CD1c-positive myeloid dendritic cell (primary cell): ENCODE measurements around the gene DUSP22.

ENCODE experiments used
- DNase-seq: peaks from one replicate; pipeline ENCODE4 v3.0.0-alpha.2; 2016; ENCODE audit errors: extremely low spot score

Gene DUSP22

DNA sequence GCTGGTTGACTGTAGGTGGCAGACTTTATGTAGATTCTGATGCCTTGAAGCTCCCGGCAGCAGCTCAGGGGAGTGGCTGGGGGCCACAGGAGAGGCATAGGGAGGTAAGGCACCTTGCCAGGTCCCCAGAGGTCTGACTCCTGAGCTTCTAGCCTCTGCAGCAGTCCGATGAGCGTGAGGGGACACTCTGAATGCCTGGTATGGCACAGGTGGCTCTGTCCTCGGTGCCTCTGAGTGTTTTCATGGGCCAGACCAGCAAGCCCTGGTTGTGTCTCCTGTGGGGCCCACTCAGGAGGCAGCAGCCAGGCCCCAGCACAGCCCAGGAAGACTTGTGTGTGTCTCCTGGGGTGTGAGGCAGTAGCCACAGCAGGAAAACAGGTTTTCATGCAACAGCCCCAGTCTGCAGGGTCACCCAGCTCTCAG lies 59.6 kb downstream of the DUSP22 start:
- DNase-seq, result no peak

DNA sequence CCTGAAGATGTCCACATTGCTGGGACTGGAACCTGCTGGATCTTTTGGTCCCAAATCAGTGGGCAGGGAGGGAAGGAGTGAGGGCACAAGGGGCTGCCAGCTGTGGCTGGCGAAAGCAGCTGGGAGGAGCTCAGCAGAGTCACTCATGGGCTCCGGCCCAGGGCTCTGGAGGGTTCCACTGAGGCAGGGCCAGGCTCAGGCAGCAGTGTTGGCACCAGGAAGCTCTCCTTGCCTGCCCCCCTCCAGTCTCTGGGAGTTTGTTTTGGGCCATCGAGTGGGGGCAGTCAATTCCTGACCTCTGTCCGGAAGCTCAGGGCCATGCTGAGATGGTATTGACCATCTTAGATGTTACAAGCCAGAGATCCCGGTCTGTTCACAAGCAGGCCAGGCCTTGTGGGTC lies 60.2 kb downstream of the DUSP22 start:
- DNase-seq, result no peak

DNA sequence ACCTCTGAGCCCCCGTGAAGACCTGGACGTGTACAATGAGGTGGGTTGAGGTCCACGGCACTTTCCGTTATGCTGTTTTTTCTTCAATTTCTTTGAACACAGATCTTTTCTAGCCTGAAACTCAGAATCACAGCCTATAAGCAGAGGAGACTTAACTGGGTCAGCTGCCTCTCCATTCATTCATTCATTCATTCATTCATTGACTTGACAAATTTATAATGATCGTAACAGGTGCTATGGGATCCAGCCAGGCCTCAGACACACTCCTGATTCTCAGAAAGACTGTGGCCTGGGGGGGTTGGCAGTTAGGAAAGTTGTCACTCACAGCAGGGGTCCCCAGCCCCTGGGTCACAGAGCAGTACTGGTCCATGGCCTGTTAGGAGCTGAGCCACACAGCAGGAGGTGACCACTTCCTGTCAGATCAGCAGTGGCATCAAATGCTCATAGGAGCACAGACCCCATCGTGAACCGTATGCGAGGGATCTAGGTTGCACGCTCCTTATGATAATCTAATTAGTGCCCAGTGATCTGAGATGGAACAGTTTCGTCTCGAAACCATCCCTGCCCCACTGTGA lies 60.7 kb downstream of the DUSP22 start:
- DNase-seq, result no peak

DNA sequence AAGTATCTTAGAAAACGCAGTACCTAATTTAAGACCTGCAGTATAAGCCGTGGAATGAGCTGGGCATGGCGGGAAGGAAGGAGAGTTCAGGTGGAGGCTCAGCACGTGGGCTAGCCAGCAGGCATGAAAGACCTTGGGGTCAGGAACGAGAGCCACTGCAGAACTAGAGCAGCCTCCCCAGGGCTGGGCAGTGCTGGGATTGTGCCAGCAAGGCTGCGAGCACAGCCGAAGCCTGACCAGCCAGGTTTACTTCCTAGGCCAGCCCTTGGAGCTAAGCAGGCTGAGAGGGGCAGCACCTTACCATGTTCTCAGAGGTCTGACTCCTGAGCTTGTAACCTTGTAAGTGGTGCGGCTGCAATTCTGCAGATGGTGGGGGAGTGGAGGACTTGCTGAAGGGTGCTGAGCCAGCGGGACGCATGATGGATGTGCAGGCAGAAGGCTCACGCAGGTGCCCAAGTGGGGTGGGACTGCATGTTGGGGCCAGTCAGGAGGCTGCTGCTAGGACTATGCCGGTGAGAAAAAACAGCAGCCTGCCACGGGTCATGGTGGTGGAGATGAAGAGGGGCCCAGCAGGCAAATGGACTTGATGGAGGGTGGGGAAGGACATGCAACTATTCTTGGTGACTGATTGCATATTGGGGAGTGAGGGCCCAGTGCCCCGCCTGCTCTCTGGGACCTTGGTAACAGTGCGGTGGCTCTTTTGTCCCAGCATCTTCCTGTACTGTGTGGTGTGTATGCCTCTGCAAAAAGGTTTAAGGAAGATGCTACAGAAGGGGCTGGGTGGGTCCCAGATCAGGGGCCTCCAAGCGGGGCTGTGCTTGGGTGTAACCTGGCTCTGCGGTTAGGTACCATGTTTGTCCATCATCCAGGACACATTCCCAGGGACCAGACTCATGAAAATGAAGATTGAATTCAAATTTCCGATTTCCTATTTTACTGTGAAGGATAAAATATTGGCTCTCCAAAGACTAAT lies 61.6 kb downstream of the DUSP22 start:
- no peak for DNase-seq

DNA sequence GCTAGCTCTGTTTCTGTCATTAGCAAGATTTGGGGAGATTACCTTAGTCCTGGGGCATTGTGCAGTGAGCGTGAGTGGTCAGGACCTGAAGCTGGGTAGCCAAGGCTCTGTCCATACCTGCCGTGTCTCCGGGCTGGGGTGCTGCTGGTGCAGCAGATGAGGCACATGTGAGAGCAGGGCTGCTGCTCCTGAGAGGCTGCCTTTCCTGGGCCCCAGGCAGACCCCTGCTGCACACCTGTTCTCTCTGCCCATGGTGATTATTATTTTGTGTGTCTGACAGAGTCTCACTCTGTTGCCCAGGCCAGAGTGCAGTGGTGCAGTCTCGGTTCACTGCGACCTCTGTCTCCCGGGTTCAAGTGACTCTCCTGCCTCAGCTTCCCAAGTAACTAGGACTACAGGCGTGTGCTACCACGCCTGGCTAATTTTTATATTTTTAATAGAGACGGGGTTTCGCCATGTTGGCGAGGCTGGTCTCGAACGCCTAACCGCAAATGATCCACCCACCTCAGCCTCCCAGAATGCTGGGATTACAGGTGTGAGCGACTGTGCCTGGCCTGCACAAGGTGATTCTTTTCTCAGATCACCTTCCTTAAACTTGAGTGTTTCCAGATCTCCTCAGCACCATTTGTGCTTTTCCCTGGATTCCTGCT lies 62.5 kb downstream of the DUSP22 start:
- no peak for DNase-seq

DNA sequence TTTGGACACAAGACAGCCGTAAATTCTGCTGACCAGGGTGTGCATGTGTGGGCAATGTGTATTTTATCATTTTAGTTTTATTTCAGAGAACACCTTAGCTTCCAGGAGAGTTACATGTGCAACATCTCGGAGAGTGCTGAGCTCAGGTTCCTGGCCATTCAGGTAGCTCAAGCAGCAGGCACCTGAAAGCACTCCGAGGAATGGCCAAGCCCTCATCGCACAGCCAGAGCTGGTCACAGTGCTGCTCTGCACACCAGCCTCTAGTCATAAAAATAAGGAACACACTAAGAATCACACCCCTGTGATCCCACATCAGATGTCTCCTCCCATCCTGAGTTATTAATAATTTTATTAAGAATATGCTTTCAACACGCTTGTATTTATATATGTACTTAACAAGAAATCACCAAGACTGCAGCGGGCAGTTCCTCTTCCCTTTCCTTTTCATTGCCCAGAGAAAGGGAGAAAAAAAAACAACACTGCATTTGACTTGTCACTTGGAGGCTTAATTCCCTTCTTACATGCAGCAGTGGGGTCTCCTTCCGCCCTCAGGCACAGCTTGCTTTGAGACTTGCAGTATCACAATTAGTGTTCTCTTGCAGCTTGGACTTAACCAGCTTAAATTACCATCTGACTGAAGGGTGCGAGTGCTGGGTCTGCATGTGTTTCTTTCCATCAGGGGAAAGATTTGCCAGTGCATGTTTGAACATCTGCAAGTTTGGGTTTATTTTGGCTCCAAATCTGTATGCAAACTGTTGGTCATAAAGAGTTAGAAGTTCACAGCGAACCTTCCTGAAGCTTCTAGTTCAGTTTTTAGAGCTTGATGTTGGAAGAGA lies 63.3 kb downstream of the DUSP22 start:
- DNase-seq, result peak; percentile 74

DNA sequence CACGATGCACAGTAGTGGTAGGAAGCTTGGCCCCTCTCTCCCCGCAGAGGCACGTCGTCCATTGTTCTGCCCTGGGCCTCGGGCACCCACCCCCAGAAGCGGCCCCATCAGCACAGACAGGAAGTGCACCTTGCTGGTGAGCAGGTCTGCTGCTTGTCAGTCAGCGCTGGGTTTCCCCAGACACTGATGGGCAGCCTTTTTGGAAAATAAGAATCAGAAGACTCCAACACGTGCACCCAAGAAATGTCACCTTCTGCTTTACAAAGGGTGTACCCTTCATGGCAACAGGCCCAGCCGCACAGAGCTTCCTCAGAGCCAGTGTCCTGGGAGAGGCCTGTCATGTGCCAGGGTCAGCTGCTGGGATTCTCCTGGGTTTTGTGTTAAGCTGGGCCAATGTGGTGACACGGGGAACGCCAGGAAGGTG lies 64.6 kb downstream of the DUSP22 start:
- peak; percentile 38 for DNase-seq

DNA sequence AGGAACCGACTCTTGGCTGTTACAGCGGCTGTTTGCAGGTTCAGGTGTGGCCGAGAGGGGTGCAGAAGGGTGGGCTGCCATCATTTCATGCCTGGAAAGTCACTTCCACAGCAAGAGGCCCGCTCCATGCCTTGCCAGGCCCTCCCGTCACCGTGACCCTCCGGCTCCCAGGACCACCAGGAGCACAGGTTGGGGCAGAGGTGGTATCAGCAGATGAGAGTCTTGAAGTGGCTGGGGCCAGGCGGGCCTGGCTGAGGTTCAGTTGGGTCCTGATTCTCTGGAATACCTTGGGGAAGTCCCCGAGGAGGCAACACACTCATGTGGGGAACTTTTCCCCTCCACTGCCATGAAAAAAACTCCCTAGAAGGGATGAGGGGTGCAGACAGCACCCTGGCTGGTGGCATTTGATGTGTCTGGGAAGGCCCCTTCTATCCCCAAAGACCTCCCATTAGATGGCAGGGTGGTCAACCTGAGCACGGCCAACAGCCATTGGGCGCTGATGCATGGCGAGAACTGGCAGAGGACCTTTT lies 65.0 kb downstream of the DUSP22 start:
- peak; percentile 29 for DNase-seq

DNA sequence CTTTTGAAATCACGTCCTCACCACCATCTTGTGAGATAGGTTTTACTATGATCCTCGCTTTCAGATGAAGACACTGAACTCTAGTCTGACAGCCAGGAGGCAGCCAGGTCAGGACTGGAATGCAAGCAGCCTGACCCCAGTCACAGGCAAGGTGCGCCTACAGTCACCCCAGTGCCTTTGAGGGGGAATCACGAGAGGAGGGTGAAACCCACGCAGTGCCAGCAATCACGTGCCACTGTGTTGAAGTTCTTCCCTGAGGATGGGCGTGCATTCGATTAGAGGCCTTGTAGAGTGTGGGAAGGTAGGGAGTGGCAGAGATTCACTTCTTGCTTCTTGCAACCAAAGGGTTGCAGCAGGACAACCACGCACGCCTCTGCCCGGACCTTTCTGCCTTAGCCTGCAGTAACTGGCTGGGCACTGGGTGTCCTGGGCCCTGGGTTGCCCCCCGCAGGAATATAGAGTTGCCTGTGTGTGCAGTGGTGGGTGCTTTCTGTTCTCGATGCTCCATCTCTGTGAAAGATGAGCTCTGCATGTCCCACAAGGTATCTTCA lies 65.6 kb downstream of the DUSP22 start:
- peak; percentile 82 for DNase-seq

DNA sequence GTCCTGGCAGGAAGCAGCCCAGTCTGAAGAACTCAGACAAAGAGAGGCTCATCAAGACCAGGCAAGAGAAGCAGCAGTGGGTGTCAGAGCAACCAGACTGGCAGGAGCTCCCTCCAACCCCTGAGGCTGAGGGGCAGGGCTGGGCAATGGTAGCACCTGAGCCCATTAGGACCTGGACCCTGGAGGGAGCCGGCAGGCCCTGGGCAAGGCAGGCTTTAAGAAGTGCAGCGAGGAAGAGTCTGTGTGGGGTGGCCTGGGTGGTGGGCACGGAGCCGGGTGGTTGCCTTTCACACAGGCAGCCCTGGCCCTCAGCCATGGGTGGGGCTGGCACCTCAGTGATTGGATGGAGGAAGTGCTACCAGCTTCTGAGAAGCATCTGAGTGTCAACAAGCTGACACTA lies 66.1 kb downstream of the DUSP22 start:
- peak; percentile 47 for DNase-seq

DNA sequence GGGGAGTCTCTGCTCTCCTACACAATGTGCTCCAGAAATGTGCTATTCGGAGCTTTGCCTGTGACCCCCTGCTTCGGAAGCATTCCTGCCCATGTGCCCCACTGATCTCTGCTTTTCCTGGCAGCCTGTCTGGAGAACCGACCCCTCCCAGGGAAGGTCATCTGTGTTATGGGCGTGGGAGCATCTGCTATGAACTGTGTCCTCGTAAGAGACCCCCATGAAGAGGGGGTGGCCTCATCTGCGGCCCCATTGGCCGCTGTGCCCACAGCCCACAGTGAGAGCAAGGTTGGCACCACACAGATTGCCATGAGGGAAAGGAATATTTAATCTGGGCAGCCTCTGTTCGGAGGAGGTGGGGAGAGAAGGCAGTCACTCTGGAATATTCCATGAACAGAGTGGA lies 66.6 kb downstream of the DUSP22 start:
- no peak for DNase-seq

DNA sequence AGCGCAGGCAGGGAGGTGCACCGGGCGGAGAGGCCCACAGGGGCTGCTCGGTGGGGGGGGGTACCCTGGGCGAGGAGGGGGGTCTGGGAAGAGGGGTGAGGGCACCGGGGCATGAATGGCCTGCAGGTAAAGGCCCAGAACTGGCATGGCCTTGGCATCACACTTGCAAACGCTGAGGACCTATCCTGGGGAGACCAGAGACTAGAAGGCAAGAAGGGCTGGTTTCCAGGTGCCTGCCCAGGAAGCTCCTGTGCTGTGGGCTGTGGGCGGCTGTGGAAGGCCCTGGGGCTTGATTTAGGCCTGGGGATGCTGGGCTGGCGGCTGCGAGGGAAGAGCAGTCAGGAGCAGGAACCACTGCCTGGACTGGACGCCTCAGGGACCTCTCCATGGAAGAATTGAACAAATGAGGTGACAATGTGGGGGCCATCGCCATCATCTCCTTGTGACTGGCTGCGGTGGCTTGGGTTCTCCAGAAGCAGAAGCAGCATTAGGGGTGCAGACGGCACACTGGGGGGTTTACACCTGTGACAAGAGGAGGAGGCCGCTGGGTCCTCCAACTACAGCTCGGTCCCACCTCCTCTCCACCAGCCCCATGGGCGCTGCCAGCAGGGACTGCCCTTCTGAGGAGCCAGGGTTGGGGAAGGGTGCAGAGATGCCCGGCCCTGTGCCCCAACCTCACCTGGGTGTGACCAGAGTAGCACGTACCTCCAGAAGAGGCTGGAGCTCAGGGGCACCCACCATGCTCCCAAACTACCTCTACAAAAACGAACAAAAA lies 67.2 kb downstream of the DUSP22 start:
- DNase-seq, result no peak

DNA sequence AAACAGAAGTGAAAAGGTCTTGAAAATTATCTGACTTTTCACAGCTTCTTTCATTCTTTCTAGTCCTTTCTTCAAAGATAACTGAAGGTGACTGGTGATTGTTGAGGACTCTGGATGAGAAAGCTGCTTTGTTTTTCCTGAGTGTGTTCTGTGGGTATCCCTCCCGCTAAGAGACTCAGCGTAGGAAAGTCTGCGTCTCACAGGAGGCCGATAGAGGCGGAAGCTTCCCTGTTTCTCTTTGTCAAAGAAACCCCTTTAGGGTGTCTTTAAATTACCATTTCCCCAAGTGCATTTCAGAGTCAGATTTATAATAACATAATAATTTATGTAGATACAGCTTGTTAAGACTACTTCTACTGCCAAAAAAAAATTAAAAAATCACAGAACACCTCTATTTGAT lies 68.1 kb downstream of the DUSP22 start:
- no peak for DNase-seq

DNA sequence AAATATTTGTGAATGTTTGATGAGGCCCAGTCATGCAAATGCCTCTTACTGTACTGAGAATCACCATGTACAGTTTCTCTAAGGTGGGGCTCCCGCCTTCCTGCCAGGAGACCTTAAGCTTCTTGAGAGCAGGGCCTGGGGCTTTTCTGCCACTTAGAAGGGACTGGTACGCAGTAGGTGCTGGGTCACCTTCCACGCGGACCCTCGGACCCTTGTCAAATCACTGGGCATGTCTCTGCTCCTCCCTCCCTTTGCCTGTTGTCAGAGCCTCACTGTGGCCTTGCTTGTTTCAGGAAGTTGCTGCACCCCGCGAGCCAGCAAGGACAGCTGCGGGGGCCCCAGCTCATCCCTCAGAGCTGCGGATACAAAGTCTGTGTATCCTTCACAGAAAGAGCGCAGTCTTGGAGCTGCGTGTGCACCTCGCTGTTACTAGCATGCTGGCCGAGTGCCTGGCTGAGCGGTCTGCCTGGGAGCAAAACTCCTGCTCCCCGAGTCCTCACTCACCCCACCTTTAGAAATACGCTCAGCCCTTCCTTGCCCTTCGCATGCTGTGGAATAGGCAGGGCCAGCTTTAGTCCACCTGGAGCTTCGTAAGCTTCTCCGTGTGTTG lies 68.6 kb downstream of the DUSP22 start:
- no peak for DNase-seq

DNA sequence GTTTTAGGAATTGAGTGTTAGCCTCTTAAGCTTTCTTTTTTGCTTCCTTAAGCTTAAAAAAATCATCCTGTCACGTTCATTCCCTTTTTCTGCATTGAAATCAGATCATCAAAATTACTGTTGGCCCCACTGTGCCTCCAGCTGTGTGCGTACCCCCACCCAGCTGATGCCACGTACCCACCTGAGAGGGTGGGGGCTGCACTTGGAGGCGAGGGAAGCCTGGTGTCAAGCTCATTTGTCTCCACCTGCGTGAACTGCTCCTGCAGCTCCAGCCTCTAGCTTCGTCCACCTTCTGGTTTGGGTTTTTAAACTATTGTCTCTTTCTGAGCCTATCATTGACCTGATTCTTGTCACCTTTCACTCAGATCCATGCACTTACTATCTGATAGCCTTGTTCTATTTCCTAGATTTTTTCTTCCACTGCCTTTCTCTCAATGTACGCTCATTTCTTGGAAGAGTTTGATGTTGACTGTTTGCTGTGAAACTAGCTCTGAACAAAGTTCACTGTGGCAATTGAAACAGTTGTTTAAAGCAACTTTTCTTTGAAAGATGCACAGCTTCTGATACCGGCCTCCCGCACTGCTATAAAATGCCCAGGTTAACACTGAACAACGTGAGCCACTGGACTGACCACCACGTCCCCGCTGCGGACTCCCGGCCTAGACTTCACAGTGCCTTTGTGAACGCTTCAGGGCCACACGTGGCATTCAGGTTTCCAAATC lies 69.3 kb downstream of the DUSP22 start:
- no peak for DNase-seq

DNA sequence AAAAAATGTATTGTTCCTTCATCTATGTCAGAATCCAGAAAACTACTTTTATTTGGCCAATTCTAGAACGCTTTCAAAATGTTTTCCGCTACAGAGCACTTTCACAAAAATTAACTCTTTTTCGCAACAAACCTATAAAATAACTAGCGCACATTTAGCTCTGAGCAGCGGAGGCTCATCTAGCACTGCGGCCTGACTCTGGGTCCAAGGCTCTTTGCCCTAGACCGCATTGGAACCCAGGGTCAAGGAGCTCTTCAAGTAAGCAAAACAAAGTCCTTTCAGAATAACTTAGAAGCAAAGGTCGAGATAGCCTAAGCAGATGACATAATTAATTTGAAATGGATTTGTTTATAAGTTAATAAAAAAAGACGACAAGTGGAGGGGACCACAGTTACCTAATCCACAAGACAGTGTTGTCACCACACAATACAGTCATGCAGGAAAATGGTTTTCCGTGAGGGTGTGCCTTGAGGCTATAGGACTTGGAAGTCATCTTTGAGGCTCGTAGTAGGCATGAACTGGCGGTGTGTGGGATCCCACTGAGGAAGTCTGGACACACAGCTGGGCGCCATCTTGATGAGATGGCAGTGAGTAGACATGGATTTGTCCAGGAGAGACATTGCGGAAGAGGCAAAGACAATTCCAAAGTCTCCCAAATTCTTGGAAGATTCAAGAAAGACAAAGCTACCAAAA lies 70.1 kb downstream of the DUSP22 start:
- no peak for DNase-seq

DNA sequence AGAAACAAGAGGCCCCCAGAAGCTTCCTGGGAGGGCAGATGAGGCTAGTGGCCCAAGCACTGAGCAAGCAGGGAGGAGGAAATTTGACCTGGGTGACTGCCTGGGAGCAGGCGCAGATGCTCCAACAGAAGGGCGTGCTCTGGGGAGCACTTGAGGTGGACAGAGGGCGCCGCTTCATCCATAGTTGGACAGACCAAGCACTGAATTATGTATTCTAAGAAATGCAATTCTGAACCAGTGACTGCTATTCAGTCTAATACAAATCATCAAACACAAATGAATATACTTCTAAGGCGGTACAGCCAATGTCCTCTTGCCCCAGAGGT lies 70.6 kb downstream of the DUSP22 start:
- DNase-seq, result no peak

DNA sequence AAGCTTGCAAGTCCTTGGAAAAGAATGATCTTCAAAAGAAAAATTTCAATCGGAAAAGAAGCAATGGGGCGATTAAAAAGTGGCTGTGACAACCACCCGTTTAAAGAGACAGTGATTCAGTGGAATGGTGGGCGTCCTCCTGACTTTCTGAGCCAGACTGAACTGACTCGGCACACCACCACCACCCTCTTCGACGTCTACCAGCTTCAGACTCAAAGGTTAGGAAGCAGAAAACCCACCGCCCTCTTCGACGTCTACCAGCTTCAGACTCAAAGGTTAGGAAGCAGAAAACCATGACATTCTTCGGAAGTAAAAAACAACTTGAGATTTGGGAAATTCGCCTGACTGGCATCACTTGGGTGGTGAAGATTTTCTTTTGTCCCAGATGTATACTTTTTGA lies 71.0 kb downstream of the DUSP22 start:
- no peak for DNase-seq

DNA sequence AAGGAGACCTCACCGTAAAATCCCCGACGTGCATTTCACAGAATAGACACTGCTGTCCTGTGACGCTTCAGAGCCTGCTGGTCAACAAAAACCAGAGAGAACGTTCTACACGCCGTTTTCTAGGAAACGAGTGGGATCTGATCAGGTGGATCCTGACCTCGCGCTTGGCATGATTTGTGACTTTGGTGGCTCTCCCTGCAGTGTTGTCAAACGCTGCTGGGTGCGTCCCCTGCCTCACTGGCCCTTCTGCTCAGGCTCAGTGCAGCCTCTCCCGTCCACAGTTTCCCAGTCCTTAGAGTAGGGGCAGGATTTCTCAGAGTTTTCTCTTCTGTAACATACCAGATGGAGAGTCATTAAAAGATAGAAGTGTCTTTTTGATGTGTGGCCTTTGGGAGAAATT lies 71.6 kb downstream of the DUSP22 start:
- no peak for DNase-seq
